ENCODE measurements around the gene TOP2A.

Gene TOP2A

GRCh38 chr17:40345994-40346764 lies 71.5 kb downstream of the TOP2A start:
- no peak for DNase-seq (ENCODE audit: low read depth, low spot score)

DNA sequence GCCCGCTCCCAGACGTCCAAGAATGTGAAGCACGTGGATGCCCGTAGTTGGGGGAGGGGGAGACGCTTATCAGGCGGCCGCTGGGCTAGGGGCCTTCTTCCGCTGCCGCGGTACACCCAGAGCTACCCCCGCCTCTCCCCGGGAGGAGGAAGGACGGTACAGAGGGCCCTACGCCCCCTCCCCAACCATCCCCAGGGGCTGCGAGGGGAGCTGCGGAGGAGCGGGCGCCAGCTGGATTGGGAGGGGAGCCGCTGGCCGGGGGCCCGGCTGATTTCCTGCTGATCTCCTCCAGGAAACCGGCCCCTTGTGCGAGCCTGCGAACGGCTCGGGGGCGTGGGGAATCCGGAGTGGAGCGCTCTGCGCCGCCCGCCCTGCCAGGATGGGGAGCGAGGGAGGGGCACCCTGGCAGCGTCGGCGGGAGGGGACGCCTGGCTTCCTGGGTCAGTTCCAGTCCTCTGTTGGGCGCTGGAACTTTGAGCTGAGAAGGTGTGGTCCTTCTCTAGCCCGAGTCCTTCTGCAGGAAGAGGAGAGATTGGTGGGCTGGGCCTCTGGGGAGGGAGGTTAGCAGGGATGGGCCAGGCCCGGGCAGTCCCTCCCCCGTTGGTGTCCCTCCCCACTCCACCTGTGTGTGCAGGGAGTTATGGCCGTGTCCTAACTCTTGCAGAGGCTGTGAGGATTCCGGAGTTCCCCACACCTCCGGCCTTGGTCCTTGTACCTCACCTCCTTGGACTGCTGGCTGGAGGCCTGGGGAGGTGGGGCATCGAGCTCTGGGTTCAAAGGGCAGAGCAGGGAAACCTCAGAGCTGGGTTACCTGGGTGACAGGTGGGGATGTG lies 72.3 kb downstream of the TOP2A start:
- no peak for DNase-seq (ENCODE audit: low read depth, low spot score)

- DNase-seq (ENCODE audit: low read depth, low spot score) = no peak
Measured at GRCh38 chr17:40344421-40345160, 73.1 kb downstream of the TOP2A start.

GRCh38 chr17:40343219-40344119 lies 74.2 kb downstream of the TOP2A start:
- DNase-seq (ENCODE audit: low read depth, low spot score) = no peak

- no peak for DNase-seq (ENCODE audit: low read depth, low spot score)
Measured at GRCh38 chr17:40342504-40343218, 75.0 kb downstream of the TOP2A start.

DNA sequence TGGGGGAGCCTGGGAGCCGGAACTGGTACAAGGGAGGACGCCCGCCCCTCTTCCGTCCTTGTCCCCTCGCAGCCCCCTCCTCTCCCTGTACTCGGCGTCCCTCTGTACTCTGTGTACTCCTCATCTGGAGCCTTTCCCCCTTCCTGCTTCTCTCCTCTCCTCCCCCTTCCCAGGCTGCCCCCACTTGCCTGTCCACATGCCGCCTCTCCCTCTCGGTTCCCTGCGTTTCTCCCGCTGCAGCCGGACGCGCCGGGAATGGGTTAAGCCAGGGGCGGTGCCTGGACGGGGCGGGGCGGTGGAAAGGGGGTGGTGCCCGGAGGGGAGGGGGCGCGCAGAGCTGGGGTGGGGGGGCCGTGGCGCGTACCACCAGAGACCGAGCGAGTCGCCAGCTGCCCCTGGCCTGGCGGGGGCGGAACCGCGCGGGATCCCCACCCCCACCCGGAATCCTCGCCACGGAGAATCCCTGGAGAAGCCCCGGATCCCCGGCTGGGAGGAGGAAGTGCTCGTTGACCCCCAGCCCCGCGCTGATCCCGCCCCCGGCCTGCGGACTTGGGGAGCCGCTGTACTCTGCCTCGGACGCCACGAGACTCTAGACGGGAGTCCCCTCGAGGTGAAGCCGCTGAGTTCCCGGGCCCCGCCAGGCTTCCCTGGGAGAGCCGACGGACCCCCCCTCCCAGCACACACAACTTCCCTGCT lies 75.7 kb downstream of the TOP2A start:
- no peak for DNase-seq (ENCODE audit: low read depth, low spot score)

- DNase-seq (ENCODE audit: low read depth, low spot score) = peak; percentile 56
Measured at GRCh38 chr17:40340880-40341807, 76.6 kb downstream of the TOP2A start.

DNA sequence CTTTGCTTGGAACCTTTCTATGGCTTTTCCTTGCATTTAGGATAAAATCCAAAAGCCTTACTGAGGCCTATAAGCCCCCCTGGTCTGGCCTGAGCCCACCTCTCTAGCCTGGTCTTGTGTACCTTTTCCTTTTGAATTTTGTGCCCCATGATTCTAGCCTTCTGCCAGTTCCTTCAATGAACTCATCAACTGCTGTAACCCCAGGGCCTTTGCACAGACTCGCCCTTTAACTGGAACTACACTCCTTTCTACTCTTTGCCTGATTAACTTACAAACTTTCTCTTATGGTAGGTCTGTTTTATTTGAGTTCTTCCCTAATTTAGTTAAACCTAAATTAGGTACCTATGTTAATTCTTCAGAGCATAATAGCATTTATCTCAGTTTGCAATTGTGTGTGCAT lies 77.4 kb downstream of the TOP2A start:
- no peak for DNase-seq (ENCODE audit: low read depth, low spot score)

GRCh38 chr17:40338941-40339649 lies 78.6 kb downstream of the TOP2A start:
- no peak for DNase-seq (ENCODE audit: low read depth, low spot score)

Measured in activated naive CD8-positive, alpha-beta T cell treated with anti-CD3 and anti-CD28 coated beads, Interleukin-2, amount 50 U/mL, for 16 hours (primary cell).